ENCODE data around the gene UNC45B.
"Not testable (repeated sequence)": the region's sequence is repeated elsewhere in the genome, so short reads cannot be mapped to it uniquely, and the experiment has no call there.

The UNC45B gene, protein sequence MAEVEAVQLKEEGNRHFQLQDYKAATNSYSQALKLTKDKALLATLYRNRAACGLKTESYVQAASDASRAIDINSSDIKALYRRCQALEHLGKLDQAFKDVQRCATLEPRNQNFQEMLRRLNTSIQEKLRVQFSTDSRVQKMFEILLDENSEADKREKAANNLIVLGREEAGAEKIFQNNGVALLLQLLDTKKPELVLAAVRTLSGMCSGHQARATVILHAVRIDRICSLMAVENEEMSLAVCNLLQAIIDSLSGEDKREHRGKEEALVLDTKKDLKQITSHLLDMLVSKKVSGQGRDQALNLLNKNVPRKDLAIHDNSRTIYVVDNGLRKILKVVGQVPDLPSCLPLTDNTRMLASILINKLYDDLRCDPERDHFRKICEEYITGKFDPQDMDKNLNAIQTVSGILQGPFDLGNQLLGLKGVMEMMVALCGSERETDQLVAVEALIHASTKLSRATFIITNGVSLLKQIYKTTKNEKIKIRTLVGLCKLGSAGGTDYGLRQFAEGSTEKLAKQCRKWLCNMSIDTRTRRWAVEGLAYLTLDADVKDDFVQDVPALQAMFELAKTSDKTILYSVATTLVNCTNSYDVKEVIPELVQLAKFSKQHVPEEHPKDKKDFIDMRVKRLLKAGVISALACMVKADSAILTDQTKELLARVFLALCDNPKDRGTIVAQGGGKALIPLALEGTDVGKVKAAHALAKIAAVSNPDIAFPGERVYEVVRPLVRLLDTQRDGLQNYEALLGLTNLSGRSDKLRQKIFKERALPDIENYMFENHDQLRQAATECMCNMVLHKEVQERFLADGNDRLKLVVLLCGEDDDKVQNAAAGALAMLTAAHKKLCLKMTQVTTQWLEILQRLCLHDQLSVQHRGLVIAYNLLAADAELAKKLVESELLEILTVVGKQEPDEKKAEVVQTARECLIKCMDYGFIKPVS

GRCh38 chr17:35147375-35147905, at the start of gene UNC45B:
Gene UNC45B, plus strand, starts transcription at chr17:35147817. Its CDS starts 447 bp downstream, at chr17:35148264.
- no peak for DNase-seq (ENCODE audit: low read depth in 2 of 2)

DNA sequence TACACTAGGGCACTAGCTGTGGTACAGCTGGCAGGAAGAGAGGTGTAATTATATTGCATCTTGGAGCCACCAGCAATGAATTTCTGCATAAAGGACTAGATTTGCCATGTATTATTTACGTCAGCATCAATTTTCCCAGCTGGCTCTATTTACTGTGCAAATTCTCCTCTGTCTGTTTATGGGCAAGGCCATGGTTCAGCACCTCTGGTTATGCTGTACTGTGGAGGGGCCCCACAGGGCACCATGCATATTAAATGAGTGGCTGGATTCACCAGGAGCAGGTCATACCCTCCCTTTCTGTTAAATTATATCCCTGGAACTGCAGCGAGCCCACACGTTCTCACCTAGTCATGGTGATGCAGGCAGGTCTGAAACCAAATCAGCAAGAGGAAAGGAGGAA, 47.7 kb upstream of the UNC45B start:
- DNase-seq (ENCODE audit: low read depth in 2 of 2) = no peak

DNA sequence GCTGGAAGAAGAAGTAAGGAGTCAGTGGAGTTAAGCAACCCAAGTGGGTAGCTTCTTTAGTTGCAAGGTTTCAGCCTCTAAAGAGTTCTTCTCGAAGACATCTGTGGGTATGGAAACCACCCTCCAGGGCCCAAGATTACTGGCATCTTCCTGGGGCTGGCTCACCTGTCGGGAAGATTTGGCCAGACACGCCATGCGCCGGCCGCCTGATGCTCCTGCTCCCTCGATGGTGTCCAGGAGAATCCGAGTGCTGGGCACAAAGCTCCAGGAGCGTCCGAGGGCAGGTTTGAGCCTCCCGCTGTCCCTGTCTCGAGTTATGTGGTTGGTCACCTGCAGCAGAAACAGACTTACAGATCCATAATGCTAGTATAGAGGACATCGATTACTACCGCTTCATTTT, 46.6 kb upstream of the UNC45B start:
- no peak for DNase-seq (ENCODE audit: low read depth in 2 of 2)

DNA sequence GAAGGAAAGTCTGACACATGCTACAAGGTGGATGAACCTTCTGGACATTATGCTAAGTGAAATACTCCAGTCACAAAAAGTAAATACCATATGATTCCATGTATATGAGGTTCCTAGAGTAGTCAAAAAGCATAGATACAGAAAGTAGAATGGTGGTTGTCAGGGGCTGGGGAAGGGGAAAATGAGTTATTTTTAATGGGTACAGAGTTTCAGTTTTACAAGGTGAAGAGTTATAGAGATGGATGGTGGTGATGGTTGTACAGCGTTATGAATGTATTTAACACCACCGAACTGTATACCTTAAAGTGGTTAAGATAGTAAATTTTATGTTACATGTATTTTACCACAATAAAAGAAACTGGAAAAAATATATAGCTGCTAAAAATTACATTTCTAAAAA, 45.9 kb upstream of the UNC45B start:
- no peak for DNase-seq (ENCODE audit: low read depth in 2 of 2)

DNA sequence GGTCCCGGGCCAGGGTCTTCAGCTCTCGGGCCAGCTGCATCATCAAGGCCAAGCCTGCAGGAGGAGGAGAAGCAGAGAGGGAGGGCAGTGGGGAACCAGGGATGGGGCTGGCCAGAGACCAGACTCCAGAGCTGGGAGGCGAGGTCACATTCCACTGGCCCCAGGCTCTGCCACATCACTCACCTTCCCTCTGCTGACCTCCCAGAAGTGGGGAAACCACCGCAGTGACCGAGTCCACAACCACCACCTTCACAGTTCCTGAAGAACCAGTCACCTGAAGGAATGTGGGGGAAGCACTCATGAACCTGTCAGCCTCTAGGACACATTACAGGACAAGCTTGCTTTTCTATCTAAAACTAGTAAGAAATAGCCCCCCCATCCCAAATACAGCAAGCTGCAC, 44.3 kb upstream of the UNC45B start:
- DNase-seq (ENCODE audit: low read depth in 2 of 2) = no peak

GRCh38 chr17:35104844-35105450, 42.7 kb upstream of the UNC45B start:
- no peak for DNase-seq (ENCODE audit: low read depth in 2 of 2)

DNA sequence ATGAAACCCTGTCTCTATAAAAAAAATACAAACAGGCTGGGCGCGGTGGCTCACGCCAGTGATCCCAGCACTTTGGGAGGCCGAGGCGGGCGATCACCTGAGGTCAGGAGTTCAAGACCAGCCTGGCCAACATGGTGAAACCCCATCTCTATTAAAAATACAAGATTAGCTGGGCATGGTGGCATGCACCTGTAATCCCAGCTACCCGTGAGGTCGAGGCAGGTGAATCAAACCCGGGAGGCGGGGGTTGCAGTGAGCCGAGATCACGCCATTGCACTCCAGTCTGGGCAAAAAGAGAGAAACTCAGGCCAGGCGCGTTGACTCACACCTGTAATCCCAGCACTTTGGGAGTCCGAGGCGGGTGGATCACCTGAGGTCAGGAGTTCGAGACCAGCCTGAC, 36.8 kb upstream of the UNC45B start:
- DNase-seq (ENCODE audit: low read depth in 2 of 2) = not testable (repeated sequence)

DNA sequence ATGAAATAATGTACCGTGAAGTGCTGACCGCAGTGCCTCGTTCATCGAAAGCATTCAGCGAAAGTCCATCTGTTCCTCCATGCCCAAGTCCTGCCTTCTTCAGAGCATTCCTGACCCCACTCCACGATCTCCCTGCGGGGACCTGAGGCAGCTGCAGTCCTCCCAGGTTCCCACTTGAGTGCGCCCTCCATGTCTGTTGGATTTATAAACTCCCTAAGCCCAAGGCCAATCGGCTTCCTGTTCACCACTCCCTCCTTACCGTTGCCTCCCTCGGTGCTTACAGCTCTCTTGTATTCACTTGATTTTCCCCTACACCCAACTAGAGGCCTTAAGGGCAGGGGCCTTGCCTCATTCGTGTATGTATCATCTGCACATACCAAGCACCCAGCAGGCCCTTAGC, 30.8 kb upstream of the UNC45B start:
- DNase-seq (ENCODE audit: low read depth in 2 of 2) = no peak

DNA sequence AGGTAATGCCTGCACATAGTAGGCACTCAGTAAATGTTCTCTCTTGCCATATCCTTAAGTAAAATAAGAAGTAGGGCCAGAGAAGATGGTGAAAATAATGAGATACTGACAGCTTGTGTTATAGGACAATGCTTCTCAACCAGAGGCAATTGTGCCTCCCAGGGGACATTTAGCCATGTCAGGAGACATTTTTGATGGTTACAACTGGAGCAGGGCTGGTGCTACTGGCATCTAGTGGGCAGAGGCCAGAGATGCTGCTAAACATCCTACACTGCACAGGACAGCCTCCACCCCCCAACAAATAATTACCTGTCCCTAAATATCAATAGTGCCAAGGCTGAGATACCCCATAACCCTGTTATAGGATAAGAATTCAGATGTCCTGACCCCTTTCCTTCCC, 29.6 kb upstream of the UNC45B start:
- DNase-seq (ENCODE audit: low read depth in 2 of 2) = peak in 1 of 2 donors; percentile 15

- DNase-seq (ENCODE audit: low read depth in 2 of 2) = peak; percentile 66 to 71
Observed at GRCh38 chr17:35119370-35120165, 28.0 kb upstream of the UNC45B start, which contains the start of gene RAD51D. Gene RAD51D, minus strand, starts transcription at chr17:35119860. Its CDS starts 247 bp downstream, at chr17:35119613.

DNA sequence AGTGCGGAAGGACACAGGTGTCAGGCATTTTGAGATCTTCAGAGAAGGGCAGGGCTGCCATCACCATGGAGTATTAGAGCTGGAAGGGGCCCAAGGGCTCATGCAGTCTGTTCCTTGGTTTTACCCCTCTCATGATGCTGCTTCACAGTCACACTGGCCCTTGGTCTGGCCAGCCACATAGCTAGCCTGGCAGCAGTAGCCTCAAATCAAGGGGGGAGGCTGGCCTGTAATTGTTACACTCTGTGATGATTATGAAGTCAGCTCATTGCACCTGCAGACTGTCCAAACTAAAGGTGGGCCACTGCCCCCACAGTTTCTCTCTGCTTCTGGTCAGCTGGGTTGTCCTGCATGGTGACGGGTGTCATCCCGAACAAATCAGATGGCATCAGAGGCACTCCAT, 26.3 kb upstream of the UNC45B start, which contains the start of gene FNDC8:
FNDC8 (plus strand) TSS at position 301 of the 400 bp plus-strand sequence; CDS start at position 380, 79 bp downstream.
- DNase-seq (ENCODE audit: low read depth in 2 of 2) = no peak

GRCh38 chr17:35127751-35128514, 19.7 kb upstream of the UNC45B start:
- DNase-seq (ENCODE audit: low read depth in 2 of 2) = no peak

DNA sequence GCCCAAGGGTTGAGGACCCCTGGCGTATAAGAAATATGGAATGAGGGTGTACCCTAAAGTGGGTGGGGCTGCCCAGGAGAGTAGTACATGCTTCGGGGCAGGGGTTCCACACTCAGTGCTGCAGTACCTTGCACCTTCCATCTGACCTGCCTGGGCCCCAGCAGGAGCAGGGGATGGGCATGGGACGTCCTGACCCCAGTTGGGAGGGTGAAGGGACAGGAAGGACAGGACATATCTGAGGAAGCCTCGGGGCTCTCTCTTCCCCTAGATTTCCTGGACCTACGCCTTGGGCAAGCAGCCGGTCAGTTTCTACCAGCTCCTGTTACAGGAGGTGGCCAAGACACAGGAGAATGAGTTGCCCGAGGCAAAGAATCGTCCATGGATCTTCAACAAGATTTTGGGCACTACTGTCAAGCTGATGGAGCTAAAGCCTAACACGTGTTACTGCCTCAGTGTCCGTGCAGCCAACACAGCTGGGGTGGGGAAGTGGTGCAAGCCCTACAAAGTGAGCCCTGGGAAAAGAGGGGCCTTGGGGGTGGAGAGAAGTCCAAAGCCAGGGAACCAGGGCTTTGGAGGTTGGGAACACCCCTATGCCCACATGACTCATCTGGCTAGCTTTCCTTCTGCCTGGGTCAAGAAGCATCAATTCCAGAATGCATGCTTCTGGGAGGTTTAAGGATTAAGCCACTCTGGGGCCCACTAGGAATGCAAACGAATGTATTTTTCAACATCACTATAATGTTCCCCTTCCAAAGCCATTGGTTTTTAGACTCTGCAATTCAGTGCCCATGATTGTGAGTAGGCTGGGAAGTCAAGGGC, 18.3 kb upstream of the UNC45B start:
- DNase-seq (ENCODE audit: low read depth in 2 of 2) = no peak

- no peak for DNase-seq (ENCODE audit: low read depth in 2 of 2)
Observed at GRCh38 chr17:35129973-35130351, 17.7 kb upstream of the UNC45B start.

DNA sequence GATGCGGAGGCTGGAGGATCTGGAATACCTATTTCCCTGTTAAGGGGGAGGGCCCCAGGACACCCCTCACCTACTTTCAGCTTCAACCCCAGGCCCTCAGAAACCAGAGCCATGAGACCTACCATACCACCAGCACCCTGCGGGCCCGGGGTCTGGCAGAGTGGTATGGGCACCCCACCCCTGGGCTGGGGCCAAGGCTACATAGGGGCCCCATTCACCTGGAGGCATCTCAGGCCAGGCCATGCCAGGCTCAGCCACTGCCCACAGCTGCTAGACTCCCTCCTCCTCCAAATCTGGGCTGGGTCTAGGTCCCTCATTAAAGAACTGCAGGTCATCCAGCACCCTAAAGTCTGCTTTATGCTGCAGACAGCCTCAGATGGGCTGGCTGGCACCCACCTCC, 17.2 kb upstream of the UNC45B start:
- DNase-seq (ENCODE audit: low read depth in 2 of 2) = no peak

GRCh38 chr17:35132099-35132498, 15.5 kb upstream of the UNC45B start:
- DNase-seq (ENCODE audit: low read depth in 2 of 2) = no peak

- no peak for DNase-seq (ENCODE audit: low read depth in 2 of 2)
Observed at GRCh38 chr17:35132816-35133550, 14.6 kb upstream of the UNC45B start.

GRCh38 chr17:35135322-35135721, 12.3 kb upstream of the UNC45B start:
- no peak for DNase-seq (ENCODE audit: low read depth in 2 of 2)

DNA sequence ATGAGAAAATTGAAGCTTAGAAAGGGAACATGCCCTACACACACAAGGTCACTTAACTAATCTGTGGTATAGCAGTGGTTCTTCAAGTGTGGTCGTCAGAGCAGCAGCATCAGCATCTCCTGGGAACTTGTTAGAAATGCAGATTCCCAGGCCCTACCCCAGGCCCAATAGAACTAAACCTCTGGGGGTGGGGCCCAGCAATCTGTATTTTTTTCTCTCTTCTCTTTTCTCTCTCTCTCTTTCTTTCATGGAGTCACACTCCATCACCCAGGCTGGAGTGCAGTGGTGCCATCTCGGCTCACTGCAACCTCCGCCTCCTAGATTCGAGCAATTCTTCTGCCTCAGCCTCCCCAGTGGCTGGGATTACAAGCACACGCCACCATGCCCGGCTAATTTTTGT, 9.4 kb upstream of the UNC45B start:
- DNase-seq (ENCODE audit: low read depth in 2 of 2) = no peak

Data from stimulated activated CD8-positive, alpha-beta memory T cell treated with anti-CD3 and anti-CD28 coated beads, Interleukin-2, amount 100 ng/mL, for 48 hours (primary cell).